T1000 (cell line): ENCODE results near the gene CUL4A.
"Not testable (repeated sequence)": the region's sequence is repeated elsewhere in the genome, so short reads cannot be mapped to it uniquely, and the experiment has no call there.

Experiments
- DNase-seq: peaks from one replicate; lab custom pipeline; 2025; ENCODE audit warnings: mixed read lengths; lab: John Stamatoyannopoulos, UW

CUL4A gene

GRCh38 chr13:113238536-113238935, 29.1 kb downstream of the CUL4A start:
- no peak for DNase-seq

GRCh38 chr13:113239357-113239756, 29.9 kb downstream of the CUL4A start:
- DNase-seq, result no peak

GRCh38 chr13:113239986-113240385, 30.6 kb downstream of the CUL4A start:
- DNase-seq, result no peak

GRCh38 chr13:113241623-113242022, 32.2 kb downstream of the CUL4A start:
- not testable (repeated sequence) for DNase-seq

- DNase-seq, result no peak
These were observed 34.4 kb downstream of the CUL4A start for GRCh38 chr13:113243847-113244246.

- no peak for DNase-seq
These were observed 36.7 kb downstream of the CUL4A start for GRCh38 chr13:113245849-113246796.

GRCh38 chr13:113252516-113253095, 43.2 kb downstream of the CUL4A start:
- no peak for DNase-seq

GRCh38 chr13:113257908-113258307, 48.5 kb downstream of the CUL4A start:
- not testable (repeated sequence) for DNase-seq

- no peak for DNase-seq
These were observed 49.1 kb downstream of the CUL4A start for GRCh38 chr13:113258321-113259054.

- DNase-seq, result no peak
These were observed 51.6 kb downstream of the CUL4A start for GRCh38 chr13:113260996-113261395.

GRCh38 chr13:113263016-113263415, 53.6 kb downstream of the CUL4A start:
- not testable (repeated sequence) for DNase-seq

- no peak for DNase-seq
These were observed 58.4 kb downstream of the CUL4A start for GRCh38 chr13:113267642-113268405.

GRCh38 chr13:113272031-113272430, 62.6 kb downstream of the CUL4A start:
- DNase-seq, result no peak

- no peak for DNase-seq
These were observed 63.3 kb downstream of the CUL4A start for GRCh38 chr13:113272701-113273181.

GRCh38 chr13:113273321-113273720, 63.9 kb downstream of the CUL4A start:
- no peak for DNase-seq

- DNase-seq, result no peak
These were observed 64.6 kb downstream of the CUL4A start for GRCh38 chr13:113273851-113274590.

GRCh38 chr13:113274721-113275120, 65.3 kb downstream of the CUL4A start:
- DNase-seq, result no peak

- peak; percentile 38 for DNase-seq
These were observed 66.0 kb downstream of the CUL4A start for GRCh38 chr13:113275387-113275786.

GRCh38 chr13:113280126-113280525, 70.7 kb downstream of the CUL4A start:
- DNase-seq, result no peak

- no peak for DNase-seq
These were observed 74.5 kb downstream of the CUL4A start for GRCh38 chr13:113283904-113284303.

- no peak for DNase-seq
These were observed 79.5 kb downstream of the CUL4A start for GRCh38 chr13:113288880-113289279.
